Thoracic aorta endothelial cell (primary cell): ENCODE results near the gene GLB1L. TPM values are rescaled to one million over a fixed set of nuclear protein-coding genes. Genes with fewer than 3 reads are reported as not detected.

Source experiments
- small RNA-seq: library from RNA; depleted of rRNA; stranded (forward); fragments of <200 nt; gene quantifications from one replicate; pipeline ENCODE3, GENCODE V24; 2012
- total RNA-seq: library from RNA; depleted of rRNA; stranded (reverse); fragments of >200 nt; gene quantifications from 2 replicates; pipeline ENCODE4 v1.2.3, GENCODE V29; 2012

Gene GLB1L
- total RNA-seq, result 5.0 and 5.1 TPM in 2 replicates

DNA sequence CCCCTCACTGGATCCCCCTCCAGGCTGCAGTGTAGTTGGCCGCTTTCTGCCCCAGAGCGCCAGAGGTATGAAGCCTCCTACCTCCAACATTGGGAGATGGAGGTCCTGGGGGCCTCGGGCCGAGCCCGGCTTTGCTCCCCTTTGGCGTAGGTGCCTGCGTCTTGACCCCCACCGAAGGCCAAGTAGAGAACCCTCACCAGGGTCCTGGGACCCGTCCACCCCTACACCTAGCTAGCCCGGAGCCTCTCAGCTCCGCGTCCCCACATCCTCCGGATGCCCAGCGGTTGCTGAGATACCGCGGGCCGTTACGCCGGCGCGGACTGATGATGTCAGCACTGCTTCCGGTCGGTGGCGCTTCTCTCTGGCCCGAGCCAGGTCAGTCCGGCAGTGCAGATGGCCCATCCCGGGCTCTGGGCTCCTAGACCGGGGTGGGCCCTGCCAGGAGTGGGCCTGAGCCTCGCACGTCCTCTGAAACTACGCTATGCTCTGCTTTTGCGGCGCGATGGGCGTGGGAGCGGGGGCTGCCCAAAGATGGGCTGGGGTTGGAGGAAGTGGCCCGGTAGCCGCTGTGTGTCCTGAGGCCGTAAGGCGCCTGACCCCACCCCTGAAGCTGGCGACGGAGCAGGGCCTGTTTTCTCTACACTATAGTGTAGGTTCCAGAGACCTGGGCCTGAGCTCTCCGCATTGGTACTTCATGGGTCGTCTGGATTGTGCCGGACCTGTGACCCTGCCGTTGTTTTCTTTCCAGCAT, at the start of gene GLB1L, which contains the start of gene STK16:
GLB1L (minus strand) TSS at position 297 of the 751 bp plus-strand sequence. CDS start 1,871 bp downstream, outside the sequence.
STK16 (plus strand) TSS at position 332 of the 751 bp plus-strand sequence. CDS start 521 bp downstream, outside the sequence.

DNA sequence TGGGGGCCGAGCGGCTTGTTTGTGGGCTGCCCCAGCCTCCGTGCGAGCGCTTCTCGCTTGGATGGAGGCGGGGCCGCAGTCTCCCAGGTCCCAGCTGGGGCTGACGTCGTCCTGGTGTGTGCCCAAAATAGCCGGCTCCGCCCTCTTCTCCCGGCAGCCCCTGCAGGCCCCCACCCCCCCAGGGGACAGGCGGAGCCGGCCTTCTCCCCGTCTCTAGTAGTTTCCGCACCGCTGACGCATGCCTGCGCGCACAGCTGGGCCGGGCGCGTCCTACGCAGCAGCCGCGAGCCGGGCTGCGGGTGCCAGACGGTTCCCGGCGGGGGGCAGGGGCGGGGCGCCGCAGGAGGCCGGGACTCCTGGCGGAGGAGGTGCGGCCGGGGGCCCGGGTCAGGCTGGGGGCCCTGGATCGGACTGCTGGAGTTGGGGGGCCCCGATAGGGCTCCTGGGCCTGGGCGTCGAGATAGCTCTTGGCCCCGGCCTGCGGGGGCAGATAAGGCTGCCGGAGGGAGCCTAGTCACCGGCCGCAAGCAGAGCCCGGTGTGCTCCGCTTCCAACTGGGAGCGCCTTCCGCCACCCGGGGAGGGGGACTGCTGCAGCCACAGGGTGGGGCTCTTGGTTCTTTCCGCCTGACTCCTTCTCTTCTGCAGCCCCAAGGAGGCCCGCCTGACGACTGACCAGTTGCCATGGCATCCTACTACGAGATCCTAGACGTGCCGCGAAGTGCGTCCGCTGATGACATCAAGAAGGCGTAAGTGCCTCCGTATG, 34.1 kb upstream of the GLB1L start, which contains the start of gene DNAJB2:
DNAJB2 (plus strand) TSS at position 216 of the 765 bp plus-strand sequence; CDS start at position 684, 468 bp downstream.

DNA sequence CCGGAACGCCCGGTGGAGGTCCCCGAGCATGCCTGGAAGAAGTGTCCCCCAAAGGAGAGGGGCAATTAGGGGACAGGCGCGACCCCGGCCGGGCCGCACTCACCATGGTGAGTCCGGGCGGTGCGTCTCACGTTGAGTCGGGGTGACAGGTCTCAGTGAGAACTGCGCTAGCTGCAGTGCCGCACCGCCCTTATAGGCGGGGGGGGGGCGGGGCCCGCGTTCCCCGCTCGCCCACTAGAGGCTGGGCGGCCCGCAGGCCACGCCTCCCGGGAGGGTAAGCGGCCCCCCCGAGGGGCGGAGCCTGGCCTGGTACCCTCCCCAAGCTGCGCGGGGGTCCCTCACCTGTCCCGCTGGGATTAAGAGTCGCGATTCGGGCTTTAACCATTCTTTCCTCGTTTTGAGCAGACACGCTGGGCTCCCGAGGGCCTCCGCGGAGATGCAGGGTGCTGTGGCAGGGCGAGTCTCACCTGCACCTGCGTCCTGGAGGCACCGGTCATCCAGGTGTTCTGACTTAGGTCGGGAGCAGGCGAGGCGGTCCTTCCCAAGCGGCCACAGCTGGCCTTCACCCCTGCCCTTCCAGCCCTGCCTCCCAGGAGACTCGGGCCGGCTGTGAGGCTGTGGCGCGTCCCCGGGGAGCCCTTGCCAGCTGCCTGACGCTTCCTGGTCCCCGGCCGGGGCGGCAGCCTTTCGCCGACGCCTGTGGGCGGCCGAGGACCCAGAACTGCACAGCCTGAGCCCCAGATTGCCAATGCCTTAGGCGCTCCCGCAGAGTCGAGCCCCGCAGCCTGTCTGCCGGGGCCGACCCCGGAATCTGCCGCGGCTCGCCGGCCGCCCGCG, 8.7 kb upstream of the GLB1L start, which contains the start of gene TUBA4A:
TUBA4A (minus strand) TSS at position 166 of the 837 bp plus-strand sequence; CDS start at position 106, 60 bp downstream.

DNA sequence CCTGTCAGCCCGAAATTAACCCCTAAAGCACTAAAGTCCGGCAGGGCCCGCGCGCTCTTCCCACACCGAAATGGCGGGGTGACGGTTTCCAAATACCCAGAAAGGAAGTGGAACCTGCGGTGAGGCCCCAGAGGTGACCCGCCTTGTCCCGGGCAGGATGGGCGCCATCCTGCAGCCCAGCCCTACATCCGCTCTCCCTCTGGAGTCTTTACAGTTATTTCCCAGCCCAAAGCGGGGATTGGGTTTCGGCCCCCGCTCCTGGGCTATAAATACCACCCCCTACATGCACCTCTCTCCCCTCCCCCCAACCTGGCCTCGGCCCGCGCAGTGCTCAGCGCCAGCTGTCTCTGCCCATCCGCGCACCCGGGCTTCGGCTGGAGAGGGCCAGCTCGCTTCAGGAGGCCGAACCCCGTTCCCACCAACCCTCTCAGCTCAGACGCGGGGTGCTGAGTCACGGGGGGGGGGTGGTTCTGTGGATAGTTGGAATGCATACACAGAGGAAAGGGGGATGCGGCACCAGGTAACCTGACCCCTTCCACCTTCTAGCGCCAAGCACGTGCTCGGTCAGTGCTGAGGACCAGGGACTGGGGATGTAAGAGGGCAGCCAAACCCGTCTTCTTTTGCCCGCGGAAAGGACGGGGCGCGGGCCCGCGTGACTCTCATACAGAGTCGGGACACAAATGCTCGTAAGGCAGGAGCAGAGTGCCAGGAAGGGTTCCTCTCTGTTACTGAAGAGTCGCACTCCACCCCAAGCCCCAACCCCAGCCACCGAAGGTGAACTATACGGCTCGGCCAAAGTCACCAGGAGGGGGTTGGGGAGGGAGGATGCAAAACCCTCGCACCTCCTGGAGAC, 7.9 kb upstream of the GLB1L start, which contains the start of gene TUBA4B:
TUBA4B (plus strand) TSS at position 344 of the 853 bp plus-strand sequence; CDS start at position 509, 165 bp downstream.

DNA sequence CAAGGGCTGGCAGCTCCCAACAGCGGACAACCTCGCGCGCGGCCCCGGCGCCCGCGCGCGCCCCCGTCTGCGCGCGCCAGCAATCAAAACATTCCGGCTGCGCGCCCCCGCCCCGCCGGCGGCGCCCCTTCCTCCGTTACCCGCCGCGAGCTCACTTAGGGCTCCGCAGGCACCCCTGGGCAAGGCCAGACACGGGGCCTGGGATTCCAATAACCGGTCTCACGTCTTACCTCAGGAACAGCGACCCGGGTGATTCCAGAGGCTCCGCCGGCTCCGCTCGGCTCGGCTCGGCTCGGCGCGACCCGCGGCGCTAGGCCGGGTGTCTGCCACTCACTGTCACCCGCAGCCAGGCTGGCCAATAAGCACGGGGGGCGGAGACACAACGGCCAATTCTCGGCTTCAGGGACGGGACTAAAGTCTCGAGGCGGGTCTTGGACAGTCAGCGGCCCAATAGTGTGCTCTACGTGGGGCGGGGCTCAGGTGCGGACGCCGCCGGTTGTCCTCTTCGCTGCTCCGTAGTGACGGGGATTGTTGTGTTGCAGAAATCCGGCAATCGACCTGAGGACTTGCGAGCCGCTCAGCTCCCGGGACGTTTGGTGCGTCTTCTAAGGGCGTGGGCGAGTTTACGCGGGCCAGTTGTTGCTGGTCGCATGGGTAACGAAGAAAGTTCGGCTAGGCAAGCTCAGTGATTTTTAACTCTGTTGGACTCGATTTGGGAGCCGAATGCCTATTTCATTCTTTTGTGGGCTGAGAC, 15.8 kb downstream of the GLB1L start, which contains the start of the genes ANKZF1 and ATG9A:
ANKZF1 (plus strand) TSS at position 502 of the 754 bp plus-strand sequence. CDS start 452 bp downstream, outside the sequence.
ATG9A (minus strand) TSS at position 332 of the 754 bp plus-strand sequence. CDS start 1,612 bp downstream, outside the sequence.

DNA sequence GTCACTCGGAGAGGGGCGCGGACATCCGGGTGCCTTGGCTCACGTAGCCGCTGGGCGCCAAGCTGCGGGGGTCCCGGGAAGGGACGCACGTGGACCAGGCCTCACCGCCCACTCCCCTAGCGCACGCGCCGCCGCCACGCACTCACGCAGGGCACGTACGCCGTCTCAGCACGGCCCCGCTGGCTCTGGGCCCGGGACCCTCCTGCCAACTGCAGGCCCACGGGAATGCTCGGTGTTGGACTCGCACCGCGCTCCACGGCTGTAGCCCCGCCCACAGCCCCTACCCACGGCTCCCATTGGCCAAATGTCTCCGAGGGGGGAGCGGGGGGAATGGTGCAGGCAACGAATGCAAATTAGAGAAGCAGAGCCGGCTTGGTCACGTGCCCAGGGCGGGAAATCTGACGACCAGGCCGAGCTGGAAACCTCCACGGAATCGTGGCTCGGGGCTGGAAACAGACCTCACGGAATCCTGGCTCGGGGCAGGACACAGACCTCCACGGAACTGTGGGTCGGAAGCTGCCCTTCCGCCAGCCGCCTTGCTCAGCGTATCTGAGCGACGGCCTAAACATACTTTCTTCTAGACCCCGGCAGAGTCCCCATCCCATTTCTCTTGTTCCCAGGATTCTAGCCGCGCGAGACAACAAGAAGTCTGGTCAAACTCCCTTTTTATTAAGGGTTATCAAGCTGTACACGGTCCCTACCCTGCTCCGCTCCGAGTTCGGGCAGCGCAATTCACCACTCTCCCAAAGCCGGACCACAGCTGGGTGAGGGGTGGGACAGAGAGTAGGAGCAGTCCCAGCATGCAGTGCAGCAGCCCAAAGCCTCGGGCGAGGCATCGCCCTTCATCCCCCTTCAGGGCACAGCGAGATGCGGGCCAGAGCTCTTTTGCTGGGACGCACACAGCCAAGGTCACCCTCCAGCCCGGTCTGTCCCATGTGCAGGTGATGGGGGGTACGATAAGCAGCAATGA, 26.2 kb downstream of the GLB1L start, which contains the start of gene ABCB6:
ABCB6 (minus strand) TSS at position 227 of the 970 bp plus-strand sequence. CDS start 285 bp downstream, outside the sequence.

DNA sequence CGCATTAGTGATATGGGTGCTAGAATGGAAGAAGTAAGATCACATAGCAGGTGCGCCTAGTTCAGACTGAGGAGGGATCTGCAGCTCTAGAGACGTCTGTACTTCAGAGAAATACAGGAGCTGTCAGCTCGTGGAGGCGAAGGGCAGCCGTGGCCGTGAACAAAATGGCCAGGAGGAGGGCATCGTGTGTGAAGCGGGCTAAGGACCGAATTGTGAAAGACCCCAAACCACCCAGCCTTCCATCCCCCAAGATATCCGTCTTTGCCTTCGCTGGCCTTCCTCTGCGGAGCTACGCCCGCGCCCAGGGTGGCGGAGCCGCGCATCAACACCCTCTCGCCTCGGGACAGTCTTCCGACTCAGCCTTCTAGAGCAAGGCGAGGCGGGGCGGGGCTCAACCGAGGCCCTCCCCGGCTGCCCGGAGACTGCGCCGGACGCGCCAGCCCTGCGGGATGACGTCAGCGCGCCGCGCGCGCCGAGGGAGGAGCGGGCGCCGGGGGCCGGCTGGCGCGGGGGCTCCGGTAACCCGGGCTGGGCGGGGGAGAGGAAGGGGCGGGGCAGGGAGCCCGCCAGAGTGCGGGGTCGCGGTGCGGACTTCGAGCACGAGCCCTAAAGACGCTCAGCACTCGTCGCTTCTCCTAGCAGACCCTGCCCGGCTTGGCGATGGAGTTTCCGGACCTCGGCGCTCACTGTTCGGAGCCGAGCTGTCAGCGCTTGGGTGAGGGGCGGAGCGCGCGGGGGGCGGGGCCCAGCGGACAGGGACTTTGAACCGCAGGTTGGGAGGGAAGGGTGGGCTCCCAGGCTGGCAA, 38.7 kb downstream of the GLB1L start, which contains the start of gene ZFAND2B:
ZFAND2B (plus strand) TSS at position 455 of the 806 bp plus-strand sequence; CDS start at position 661, 206 bp downstream.

Small RNA genes lying within 50 kb of the gene (small RNA-seq; reads per million reads assigned to genes)
- gene MIR153-1, result not detected

Other genes with a start within 250 kb of the GLB1L start
- not detected in 2 replicates for gene CFAP65, start 203.9 kb downstream of the GLB1L start, total RNA-seq
- 0.13 TPM in 1 of 2 replicates, not detected in the other for gene IHH, start 184.5 kb downstream of the GLB1L start, total RNA-seq
- gene NHEJ1, start 84.6 kb downstream of the GLB1L start, total RNA-seq, result 21.4 and 21.9 TPM in 2 replicates
- gene SLC23A3, start 75.4 kb downstream of the GLB1L start, total RNA-seq, result 1.8 and 2.1 TPM in 2 replicates
- gene CNPPD1, start 68.5 kb downstream of the GLB1L start, total RNA-seq, result 19.5 and 20.2 TPM in 2 replicates
- 46.5 and 54.5 TPM in 2 replicates for gene RETREG2, start 67.2 kb downstream of the GLB1L start, total RNA-seq
- 13.8 and 13.9 TPM in 2 replicates for gene ZFAND2B, start 38.7 kb downstream of the GLB1L start, total RNA-seq
- 22.3 and 25.8 TPM in 2 replicates for gene ABCB6, start 26.5 kb downstream of the GLB1L start, total RNA-seq
- 39.1 and 67.8 TPM in 2 replicates for gene ATG9A, start 15.8 kb downstream of the GLB1L start, total RNA-seq
- 29.2 and 29.9 TPM in 2 replicates for gene ANKZF1, start 15.6 kb downstream of the GLB1L start, total RNA-seq
- gene STK16, start within 50 bp of the GLB1L start, total RNA-seq, result 19.5 and 29.9 TPM in 2 replicates
- not detected in 2 replicates for gene TUBA4B, start 7.8 kb upstream of the GLB1L start, total RNA-seq
- 50.7 and 51.4 TPM in 2 replicates for gene TUBA4A, start 8.5 kb upstream of the GLB1L start, total RNA-seq
- 13.7 and 15.4 TPM in 2 replicates for gene DNAJB2, start 33.9 kb upstream of the GLB1L start, total RNA-seq
- gene PTPRN, start 64.0 kb upstream of the GLB1L start, total RNA-seq, result not detected in 2 replicates
- not detected in 2 replicates for gene RESP18, start 87.3 kb upstream of the GLB1L start, total RNA-seq
- gene DNPEP, start 142.5 kb upstream of the GLB1L start, total RNA-seq, result 29.8 and 40.6 TPM in 2 replicates
- gene DES, start 172.9 kb upstream of the GLB1L start, total RNA-seq, result not detected in 2 replicates
- gene SPEG, start 189.4 kb upstream of the GLB1L start, total RNA-seq, result 0.43 and 0.80 TPM in 2 replicates